K562 (cell line): Measurements from ENCODE around the gene PRDX4.

Experiments
- HDAC2 ChIP-seq: fragments of 450-650 bp; IDR thresholded peaks from 2 replicates; pipeline ENCODE4 v1.6.1; 2016; ENCODE audit warnings: mild to moderate bottlenecking
- JUN ChIP-seq, 2 experiments: sonication (generic) in 1 of 2; formaldehyde crosslinking in 1 of 2; IDR thresholded peaks; 2 replicates each; pipeline versions ENCODE4 v1.6.1 to v1.8.0; 2012 to 2022; ENCODE audit warnings: borderline replicate concordance in 2 of 2, mild to moderate bottlenecking in 2 of 2, improper control_type of control experiment in 1 of 2, low read depth in 1 of 2, low read length in 1 of 2, missing genetic modification reagents in 1 of 2
- MXI1 ChIP-seq: IDR thresholded peaks from 2 replicates; pipeline ENCODE4 v1.6.1; 2011; ENCODE audit warnings: low read depth, mild to moderate bottlenecking, improper control_type of control experiment, low read length
- PML ChIP-seq: IDR thresholded peaks from 2 replicates; pipeline ENCODE4 v1.6.1; 2012; ENCODE audit warnings: low read length, inconsistent platforms
- SAFB2 ChIP-seq: fragments of 200-400 bp; formaldehyde crosslinking; IDR thresholded peaks from 2 replicates; pipeline ENCODE4 v1.6.1; 2018; ENCODE audit warnings: borderline replicate concordance, low read length, low read depth, moderate library complexity; ENCODE audit not compliant: severe bottlenecking
- SETDB1 ChIP-seq: IDR thresholded peaks from one replicate; pipeline ENCODE4 v1.6.1; 2012; ENCODE audit warnings: low read length, control low read depth, inconsistent platforms
- SNRNP70 ChIP-seq: fragments of 200-400 bp; formaldehyde crosslinking; optimal IDR thresholded peaks from 2 replicates; pipeline ENCODE3; 2017; ENCODE audit warnings: low read depth, low read length
- SRSF9 ChIP-seq: fragments of 200-400 bp; formaldehyde crosslinking; IDR thresholded peaks from 2 replicates; pipeline ENCODE4 v1.6.1; 2017; ENCODE audit warnings: low read depth, low read length, borderline replicate concordance
- ZKSCAN3 ChIP-seq: fragments of 250-450 bp; sonication (Bioruptor Pico); IDR thresholded peaks from 2 replicates; pipeline ENCODE4 v1.4.0; 2020
- ZNF311 ChIP-seq: fragments of 250-450 bp; sonication (Bioruptor Pico); IDR thresholded peaks from 2 replicates; pipeline ENCODE4 v1.4.0; 2020; ENCODE audit warnings: mild to moderate bottlenecking, moderate library complexity
- TF ChIP-seq, protein P1 (sequence below): fragments of 450-650 bp; formaldehyde crosslinking; IDR thresholded peaks from 2 replicates; pipeline ENCODE4 v1.4.0; 2022; ENCODE audit warnings: missing genetic modification characterization
- TF ChIP-seq, protein P2 (sequence below): sonication (generic); formaldehyde crosslinking; IDR thresholded peaks from 2 replicates; pipeline ENCODE4 v1.9.0; 2022; ENCODE audit warnings: mild to moderate bottlenecking, missing genetic modification reagents

GRCh38 chrX:23705235-23705634 lies 37.9 kb downstream of the PRDX4 start:
- TF ChIP-seq HDAC2 (no peak), ZNF311 (CRISPR knock-in tag) (no peak), SNRNP70 (no peak), SRSF9 (no peak), MXI1 (no peak), ZKSCAN3 (CRISPR knock-in tag) (no peak), SAFB2 (no peak), PML (no peak), SETDB1 (no peak), JUN (IDR thresholded peaks at IDR 0.05; ENCODE audit: borderline replicate concordance, low read depth, low read length) (no peak), JUN (CRISPR knock-in tag; IDR thresholded peaks at IDR 0.05; ENCODE audit: borderline replicate concordance) (no peak)
- TF ChIP-seq, protein P1, sequence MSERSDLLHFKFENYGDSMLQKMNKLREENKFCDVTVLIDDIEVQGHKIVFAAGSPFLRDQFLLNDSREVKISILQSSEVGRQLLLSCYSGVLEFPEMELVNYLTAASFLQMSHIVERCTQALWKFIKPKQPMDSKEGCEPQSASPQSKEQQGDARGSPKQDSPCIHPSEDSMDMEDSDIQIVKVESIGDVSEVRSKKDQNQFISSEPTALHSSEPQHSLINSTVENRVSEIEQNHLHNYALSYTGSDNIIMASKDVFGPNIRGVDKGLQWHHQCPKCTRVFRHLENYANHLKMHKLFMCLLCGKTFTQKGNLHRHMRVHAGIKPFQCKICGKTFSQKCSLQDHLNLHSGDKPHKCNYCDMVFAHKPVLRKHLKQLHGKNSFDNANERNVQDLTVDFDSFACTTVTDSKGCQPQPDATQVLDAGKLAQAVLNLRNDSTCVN (CRISPR knock-in tag): no peak
- TF ChIP-seq, protein P2, sequence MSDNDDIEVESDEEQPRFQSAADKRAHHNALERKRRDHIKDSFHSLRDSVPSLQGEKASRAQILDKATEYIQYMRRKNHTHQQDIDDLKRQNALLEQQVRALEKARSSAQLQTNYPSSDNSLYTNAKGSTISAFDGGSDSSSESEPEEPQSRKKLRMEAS (CRISPR knock-in tag): no peak
